ENCODE measurements around the gene YIPF3.

Gene YIPF3

DNA sequence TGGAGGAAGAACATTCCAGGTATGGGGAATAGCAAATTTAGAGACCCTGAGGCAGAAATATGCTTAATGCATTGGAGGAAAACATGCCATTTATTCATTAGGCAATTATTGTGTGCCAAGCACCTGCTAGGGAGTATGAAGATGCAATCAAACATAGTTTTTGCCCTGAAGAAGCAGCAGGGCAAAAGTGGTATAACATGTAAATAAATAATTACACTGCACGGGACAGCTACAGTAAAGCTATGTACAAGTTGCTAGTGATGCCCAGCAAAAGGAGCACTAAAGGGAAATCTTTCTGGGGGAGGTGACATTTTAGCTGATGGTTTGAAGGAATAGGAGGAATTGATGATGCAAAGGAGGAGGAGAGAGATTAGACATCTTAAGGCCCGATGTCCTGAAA is 40.0 kb downstream of the YIPF3 start (continued):
- TF ChIP-seq, protein P1, sequence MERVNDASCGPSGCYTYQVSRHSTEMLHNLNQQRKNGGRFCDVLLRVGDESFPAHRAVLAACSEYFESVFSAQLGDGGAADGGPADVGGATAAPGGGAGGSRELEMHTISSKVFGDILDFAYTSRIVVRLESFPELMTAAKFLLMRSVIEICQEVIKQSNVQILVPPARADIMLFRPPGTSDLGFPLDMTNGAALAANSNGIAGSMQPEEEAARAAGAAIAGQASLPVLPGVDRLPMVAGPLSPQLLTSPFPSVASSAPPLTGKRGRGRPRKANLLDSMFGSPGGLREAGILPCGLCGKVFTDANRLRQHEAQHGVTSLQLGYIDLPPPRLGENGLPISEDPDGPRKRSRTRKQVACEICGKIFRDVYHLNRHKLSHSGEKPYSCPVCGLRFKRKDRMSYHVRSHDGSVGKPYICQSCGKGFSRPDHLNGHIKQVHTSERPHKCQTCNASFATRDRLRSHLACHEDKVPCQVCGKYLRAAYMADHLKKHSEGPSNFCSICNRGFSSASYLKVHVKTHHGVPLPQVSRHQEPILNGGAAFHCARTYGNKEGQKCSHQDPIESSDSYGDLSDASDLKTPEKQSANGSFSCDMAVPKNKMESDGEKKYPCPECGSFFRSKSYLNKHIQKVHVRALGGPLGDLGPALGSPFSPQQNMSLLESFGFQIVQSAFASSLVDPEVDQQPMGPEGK (CRISPR knock-in tag; IDR thresholded peaks at IDR 0.05; ENCODE audit: borderline replicate concordance), result no peak
- TF ChIP-seq ESRRG (CRISPR knock-in tag; IDR thresholded peaks at IDR 0.05) (no peak), GLIS3 (CRISPR knock-in tag; IDR thresholded peaks at IDR 0.05) (no peak)
- TF ChIP-seq, protein P2, sequence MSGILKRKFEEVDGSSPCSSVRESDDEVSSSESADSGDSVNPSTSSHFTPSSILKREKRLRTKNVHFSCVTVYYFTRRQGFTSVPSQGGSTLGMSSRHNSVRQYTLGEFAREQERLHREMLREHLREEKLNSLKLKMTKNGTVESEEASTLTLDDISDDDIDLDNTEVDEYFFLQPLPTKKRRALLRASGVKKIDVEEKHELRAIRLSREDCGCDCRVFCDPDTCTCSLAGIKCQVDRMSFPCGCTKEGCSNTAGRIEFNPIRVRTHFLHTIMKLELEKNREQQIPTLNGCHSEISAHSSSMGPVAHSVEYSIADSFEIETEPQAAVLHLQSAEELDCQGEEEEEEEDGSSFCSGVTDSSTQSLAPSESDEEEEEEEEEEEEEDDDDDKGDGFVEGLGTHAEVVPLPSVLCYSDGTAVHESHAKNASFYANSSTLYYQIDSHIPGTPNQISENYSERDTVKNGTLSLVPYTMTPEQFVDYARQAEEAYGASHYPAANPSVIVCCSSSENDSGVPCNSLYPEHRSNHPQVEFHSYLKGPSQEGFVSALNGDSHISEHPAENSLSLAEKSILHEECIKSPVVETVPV (CRISPR knock-in tag; IDR thresholded peaks at IDR 0.05), result no peak

DNA sequence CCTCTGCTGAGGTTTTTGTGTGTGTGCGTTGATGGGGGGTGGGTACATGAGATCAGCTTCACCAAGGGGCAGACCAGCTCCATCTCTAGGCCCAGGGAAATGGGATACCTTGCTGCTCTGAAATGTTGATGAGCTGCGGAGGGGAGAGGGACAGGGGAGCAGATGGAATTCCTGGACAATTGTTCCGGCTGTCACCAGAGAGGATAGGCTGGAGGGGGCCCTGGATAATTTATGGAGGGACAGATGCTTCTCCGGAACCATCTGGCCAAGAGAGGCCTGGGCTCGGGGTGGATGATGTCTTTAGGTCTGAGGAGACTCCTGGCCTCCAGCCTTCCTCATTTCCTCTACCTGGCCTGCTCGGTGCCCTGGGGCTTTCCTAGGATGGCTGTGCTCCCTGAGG is 41.2 kb downstream of the YIPF3 start:
- TF ChIP-seq ARNTL (CRISPR knock-in tag; IDR thresholded peaks at IDR 0.05; ENCODE audit: borderline replicate concordance, low read depth) (no peak), RARB (CRISPR knock-in tag; IDR thresholded peaks at IDR 0.05) (no peak), ZNF8 (CRISPR knock-in tag; IDR thresholded peaks at IDR 0.05) (no peak), OSR1 (CRISPR knock-in tag; IDR thresholded peaks at IDR 0.05) (no peak), TOX (CRISPR knock-in tag; IDR thresholded peaks at IDR 0.05; ENCODE audit: borderline replicate concordance) (no peak), ZNF565 (CRISPR knock-in tag; conservative IDR thresholded peaks at IDR 0.05; ENCODE audit: low read depth) (no peak)
- TF ChIP-seq, protein P3, sequence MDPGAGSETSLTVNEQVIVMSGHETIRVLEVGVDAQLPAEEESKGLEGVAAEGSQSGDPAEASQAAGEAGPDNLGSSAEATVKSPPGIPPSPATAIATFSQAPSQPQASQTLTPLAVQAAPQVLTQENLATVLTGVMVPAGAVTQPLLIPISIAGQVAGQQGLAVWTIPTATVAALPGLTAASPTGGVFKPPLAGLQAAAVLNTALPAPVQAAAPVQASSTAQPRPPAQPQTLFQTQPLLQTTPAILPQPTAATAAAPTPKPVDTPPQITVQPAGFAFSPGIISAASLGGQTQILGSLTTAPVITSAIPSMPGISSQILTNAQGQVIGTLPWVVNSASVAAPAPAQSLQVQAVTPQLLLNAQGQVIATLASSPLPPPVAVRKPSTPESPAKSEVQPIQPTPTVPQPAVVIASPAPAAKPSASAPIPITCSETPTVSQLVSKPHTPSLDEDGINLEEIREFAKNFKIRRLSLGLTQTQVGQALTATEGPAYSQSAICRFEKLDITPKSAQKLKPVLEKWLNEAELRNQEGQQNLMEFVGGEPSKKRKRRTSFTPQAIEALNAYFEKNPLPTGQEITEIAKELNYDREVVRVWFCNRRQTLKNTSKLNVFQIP (CRISPR knock-in tag; IDR thresholded peaks at IDR 0.05; ENCODE audit: borderline replicate concordance, low read depth), result no peak
- TF ChIP-seq, protein P4, sequence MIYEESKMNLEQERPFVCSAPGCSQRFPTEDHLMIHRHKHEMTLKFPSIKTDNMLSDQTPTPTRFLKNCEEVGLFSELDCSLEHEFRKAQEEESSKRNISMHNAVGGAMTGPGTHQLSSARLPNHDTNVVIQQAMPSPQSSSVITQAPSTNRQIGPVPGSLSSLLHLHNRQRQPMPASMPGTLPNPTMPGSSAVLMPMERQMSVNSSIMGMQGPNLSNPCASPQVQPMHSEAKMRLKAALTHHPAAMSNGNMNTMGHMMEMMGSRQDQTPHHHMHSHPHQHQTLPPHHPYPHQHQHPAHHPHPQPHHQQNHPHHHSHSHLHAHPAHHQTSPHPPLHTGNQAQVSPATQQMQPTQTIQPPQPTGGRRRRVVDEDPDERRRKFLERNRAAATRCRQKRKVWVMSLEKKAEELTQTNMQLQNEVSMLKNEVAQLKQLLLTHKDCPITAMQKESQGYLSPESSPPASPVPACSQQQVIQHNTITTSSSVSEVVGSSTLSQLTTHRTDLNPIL (CRISPR knock-in tag; IDR thresholded peaks at IDR 0.05; ENCODE audit: low read depth), result no peak
- ATAC-seq, result no peak

DNA sequence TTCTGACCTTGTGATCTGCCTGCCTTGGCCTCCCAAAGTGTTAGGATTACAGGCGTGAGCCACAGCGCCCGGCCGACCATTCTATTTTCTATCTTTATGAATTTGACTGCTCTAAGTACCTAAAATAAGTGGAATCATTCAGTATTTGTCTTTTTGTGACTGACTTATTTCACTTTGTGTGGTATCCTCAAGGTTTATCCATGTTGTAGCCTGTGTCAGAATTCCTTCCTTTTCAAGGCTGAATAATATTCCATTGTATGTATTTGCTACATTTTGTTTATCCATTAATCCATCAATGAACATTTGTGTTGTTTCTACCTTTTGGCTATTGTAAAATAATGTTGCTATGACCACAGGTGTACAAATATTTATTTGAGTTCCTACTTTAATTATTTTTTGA is 44.2 kb downstream of the YIPF3 start:
- no peak for TF ChIP-seq GLIS3 (CRISPR knock-in tag; IDR thresholded peaks at IDR 0.05)
- TF ChIP-seq, protein P3 (CRISPR knock-in tag; IDR thresholded peaks at IDR 0.05; ENCODE audit: borderline replicate concordance, low read depth), result no peak
- TF ChIP-seq TOX (CRISPR knock-in tag; IDR thresholded peaks at IDR 0.05; ENCODE audit: borderline replicate concordance), result no peak
- no peak for TF ChIP-seq ZNF70 (CRISPR knock-in tag; IDR thresholded peaks at IDR 0.05)
- no peak for TF ChIP-seq ARNTL (CRISPR knock-in tag; IDR thresholded peaks at IDR 0.05; ENCODE audit: borderline replicate concordance, low read depth)
- no peak for TF ChIP-seq PPARA (CRISPR knock-in tag; IDR thresholded peaks at IDR 0.05; ENCODE audit: borderline replicate concordance)
- no peak for TF ChIP-seq CSDC2 (CRISPR knock-in tag; IDR thresholded peaks at IDR 0.05)
- no peak for TF ChIP-seq SNAI2 (CRISPR knock-in tag; IDR thresholded peaks at IDR 0.05)
- TF ChIP-seq OSR1 (CRISPR knock-in tag; IDR thresholded peaks at IDR 0.05), result no peak
- no peak for TF ChIP-seq BACH2 (CRISPR knock-in tag; IDR thresholded peaks at IDR 0.05; ENCODE audit: borderline replicate concordance)
- no peak for ATAC-seq

DNA sequence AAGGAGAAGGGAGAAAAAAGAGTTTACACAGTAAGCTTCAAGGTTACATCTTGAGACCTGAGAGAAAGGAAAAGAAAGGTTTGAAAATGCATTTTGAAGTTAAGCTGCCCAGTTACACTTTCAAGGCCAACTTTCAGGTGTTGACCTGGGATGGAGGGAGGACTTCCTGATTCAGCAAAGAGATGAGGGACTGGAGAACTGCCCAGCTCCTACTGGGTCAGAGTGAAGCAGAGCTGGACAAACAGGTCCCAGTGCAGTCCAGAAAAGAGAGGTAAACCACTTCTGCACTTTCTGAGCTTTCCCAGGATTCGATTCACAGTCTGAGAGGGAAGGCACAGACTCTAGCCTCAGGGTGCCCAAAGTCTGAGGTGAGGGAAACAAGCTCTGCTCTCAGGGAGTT is 45.3 kb downstream of the YIPF3 start:
- no peak for TF ChIP-seq ZNF565 (CRISPR knock-in tag; conservative IDR thresholded peaks at IDR 0.05; ENCODE audit: low read depth)
- TF ChIP-seq ESRRG (CRISPR knock-in tag; IDR thresholded peaks at IDR 0.05), result no peak
- no peak for TF ChIP-seq CSDC2 (CRISPR knock-in tag; IDR thresholded peaks at IDR 0.05)
- TF ChIP-seq ZNF70 (CRISPR knock-in tag; IDR thresholded peaks at IDR 0.05), result no peak
- TF ChIP-seq, protein P2 (CRISPR knock-in tag; IDR thresholded peaks at IDR 0.05), result no peak
- TF ChIP-seq, protein P4 (CRISPR knock-in tag; IDR thresholded peaks at IDR 0.05; ENCODE audit: low read depth), result no peak
- no peak for TF ChIP-seq GLIS3 (CRISPR knock-in tag; IDR thresholded peaks at IDR 0.05)
- TF ChIP-seq OSR1 (CRISPR knock-in tag; IDR thresholded peaks at IDR 0.05), result no peak
- no peak for TF ChIP-seq ZFP3 (CRISPR knock-in tag; IDR thresholded peaks at IDR 0.05)
- TF ChIP-seq TOX (CRISPR knock-in tag; IDR thresholded peaks at IDR 0.05; ENCODE audit: borderline replicate concordance), result no peak
- TF ChIP-seq ZC3H10 (CRISPR knock-in tag; IDR thresholded peaks at IDR 0.05), result no peak
- TF ChIP-seq PPARA (CRISPR knock-in tag; IDR thresholded peaks at IDR 0.05; ENCODE audit: borderline replicate concordance), result no peak
- TF ChIP-seq, protein P3 (CRISPR knock-in tag; IDR thresholded peaks at IDR 0.05; ENCODE audit: borderline replicate concordance, low read depth), result no peak
- TF ChIP-seq TCF4 (CRISPR knock-in tag; IDR thresholded peaks at IDR 0.05; ENCODE audit: borderline replicate concordance), result no peak
- no peak for TF ChIP-seq ZFP30 (CRISPR knock-in tag; IDR thresholded peaks at IDR 0.05)
- TF ChIP-seq RARB (CRISPR knock-in tag; IDR thresholded peaks at IDR 0.05), result no peak
- no peak for TF ChIP-seq ZNF8 (CRISPR knock-in tag; IDR thresholded peaks at IDR 0.05)
- ATAC-seq, result no peak

Measured in SK-N-SH treated with all-trans-retinoic acid at 6 μM for 48 hours (cell line).